ENCODE measurements around the gene LHX3. TPM values are rescaled to one million over a fixed set of nuclear protein-coding genes. Genes with fewer than 3 reads are reported as not detected.

The LHX3 gene
- total RNA-seq, 1 donor from 2014 or later, result not detected

DNA sequence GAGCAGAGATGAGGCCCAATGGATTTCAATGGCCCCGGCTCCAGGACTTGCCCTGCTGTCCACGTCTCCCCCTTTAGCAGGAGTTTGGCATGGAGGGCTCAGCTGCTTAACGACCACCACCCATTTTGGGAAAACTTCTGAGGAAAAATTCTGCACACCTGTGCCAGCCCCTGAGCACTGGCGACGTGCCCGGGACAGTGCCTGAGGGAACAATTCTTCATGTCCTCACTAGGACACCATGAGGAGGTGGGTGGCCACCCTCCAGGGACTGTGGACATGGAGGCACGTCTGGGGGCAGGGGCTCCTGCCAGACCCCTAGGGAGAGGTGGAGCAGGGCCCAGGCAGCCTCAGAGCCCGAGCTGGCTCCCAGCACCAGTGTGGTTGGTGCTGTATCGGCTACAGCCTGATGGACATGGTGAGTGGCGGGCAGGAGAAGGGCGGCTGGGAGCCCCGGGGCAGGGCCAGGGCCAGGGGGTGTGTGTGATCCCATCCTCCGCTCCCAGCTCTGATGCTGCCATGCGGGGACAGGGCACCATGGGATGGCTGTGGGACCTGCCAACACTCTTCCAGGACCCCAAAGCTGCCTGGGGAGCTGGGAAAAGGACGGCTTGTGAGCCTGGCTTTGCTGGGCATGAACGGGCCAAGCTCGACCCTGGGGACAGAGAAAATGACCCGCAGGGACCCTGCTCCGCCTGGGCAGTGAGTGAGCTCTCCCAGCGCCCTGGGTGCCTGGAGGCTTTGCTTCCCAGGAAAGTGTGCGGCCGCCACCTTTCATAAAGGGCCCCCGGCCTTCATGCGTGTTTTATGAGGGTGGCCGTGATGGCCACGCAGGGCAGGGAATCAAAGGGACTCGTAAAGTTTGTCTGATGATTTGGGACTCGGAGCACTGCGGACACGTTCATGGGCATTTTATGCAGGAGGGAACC lies 44.3 kb upstream of the LHX3 start:
- peaks cover 25% of the 10 kb centered on the region for H3K27me3 Mint-ChIP-seq (ENCODE audit: low read depth, unreplicated experiment)
- TF ChIP-seq EZH2 (IDR thresholded peaks at IDR 0.05; ENCODE audit: insufficient read depth, low read length), result no peak
- TF ChIP-seq, protein P1, sequence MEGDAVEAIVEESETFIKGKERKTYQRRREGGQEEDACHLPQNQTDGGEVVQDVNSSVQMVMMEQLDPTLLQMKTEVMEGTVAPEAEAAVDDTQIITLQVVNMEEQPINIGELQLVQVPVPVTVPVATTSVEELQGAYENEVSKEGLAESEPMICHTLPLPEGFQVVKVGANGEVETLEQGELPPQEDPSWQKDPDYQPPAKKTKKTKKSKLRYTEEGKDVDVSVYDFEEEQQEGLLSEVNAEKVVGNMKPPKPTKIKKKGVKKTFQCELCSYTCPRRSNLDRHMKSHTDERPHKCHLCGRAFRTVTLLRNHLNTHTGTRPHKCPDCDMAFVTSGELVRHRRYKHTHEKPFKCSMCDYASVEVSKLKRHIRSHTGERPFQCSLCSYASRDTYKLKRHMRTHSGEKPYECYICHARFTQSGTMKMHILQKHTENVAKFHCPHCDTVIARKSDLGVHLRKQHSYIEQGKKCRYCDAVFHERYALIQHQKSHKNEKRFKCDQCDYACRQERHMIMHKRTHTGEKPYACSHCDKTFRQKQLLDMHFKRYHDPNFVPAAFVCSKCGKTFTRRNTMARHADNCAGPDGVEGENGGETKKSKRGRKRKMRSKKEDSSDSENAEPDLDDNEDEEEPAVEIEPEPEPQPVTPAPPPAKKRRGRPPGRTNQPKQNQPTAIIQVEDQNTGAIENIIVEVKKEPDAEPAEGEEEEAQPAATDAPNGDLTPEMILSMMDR (IDR thresholded peaks at IDR 0.05; ENCODE audit: insufficient read depth, low read depth, low read length), result no peak
- no peak for FAIRE-seq

DNA sequence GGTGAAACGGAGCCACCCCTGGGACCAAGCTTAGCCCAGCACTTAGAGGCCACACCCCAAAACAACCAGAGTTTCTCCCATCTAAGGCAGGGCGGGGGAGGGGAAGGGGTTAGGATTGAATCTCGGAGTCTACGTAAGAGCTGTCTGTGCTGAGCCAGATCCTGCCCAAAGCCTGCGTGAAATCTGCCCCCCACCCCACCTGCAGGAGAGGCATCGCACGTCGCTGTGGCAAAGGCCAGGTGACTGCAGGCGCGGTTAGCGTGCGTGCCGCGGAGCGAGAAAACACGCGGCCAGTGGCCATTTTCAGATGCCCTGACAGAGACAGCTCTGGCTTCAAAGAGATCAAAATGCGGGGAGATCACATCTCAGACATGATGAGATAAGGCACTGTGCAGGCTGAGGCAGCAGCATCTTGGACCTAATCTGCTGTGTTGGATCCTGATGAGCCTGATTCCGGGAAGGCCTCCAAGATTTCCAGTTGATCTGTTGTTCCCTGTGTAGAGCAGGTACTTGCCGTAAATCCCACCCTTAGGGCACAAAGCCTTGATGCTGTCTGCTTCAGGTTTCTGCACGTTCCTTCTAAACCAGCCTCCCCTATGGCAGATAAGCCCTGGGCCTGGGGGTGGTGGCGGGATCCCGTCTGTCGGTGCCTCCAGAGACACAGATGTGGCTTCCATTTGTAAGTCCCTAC lies 43.2 kb upstream of the LHX3 start:
- no peak overlapping the region for H2AFZ ChIP-seq (ENCODE audit: low read depth, low read length)
- Mint-ChIP-seq H3K27me3 (ENCODE audit: low read depth, unreplicated experiment) (peaks cover 22% of the 10 kb centered on the region), H3K4me1 (ENCODE audit: low read depth, unreplicated experiment) (peaks cover 16% of the 10 kb centered on the region), H3K27ac (ENCODE audit: unreplicated experiment) (peak overlapping the region; percentile 53), H3K4me3 (ENCODE audit: unreplicated experiment) (no peak overlapping the region), H3K9me3 (ENCODE audit: unreplicated experiment) (no peaks in the 10 kb centered on the region), H3K36me3 (ENCODE audit: low read depth, unreplicated experiment) (peaks cover 3% of the 10 kb centered on the region)
- H3K4me1 ChIP-seq (ENCODE audit: insufficient read depth, low read length), result peaks cover 15% of the 10 kb centered on the region
- H3K4me2 ChIP-seq (ENCODE audit: low read length), result no peak overlapping the region
- peaks cover 12% of the 10 kb centered on the region for H3K27me3 ChIP-seq (ENCODE audit: insufficient read depth, low read length)
- H3K4me3 ChIP-seq (ENCODE audit: insufficient read depth, low read depth, low read length), result no peak overlapping the region
- no peaks in the 10 kb centered on the region for H3K36me3 ChIP-seq (ENCODE audit: insufficient read depth, low read length)
- peaks cover 21% of the 10 kb centered on the region for H4K20me1 ChIP-seq (ENCODE audit: insufficient read depth, low read length)
- H3K27ac ChIP-seq (ENCODE audit: low read depth, low read length), result no peak overlapping the region
- DNase-seq (ENCODE audit: low read depth) (no peak), FAIRE-seq (no peak)
- no peak overlapping the region for H3K9ac ChIP-seq (ENCODE audit: low read length)
- H3K79me2 ChIP-seq (ENCODE audit: insufficient read depth, low read length), result peaks cover 2% of the 10 kb centered on the region
- H3K9me3 ChIP-seq (ENCODE audit: insufficient read depth, low read depth, low read length), result no peaks in the 10 kb centered on the region
- no peak for TF ChIP-seq EZH2 (IDR thresholded peaks at IDR 0.05; ENCODE audit: insufficient read depth, low read length)
- TF ChIP-seq, protein P1 (IDR thresholded peaks at IDR 0.05; ENCODE audit: insufficient read depth, low read depth, low read length), result no peak

More for the DNA sequence above, 44.3 kb upstream of the LHX3 start:
- Mint-ChIP-seq H3K4me3 (ENCODE audit: unreplicated experiment) (no peak overlapping the region), H3K4me1 (ENCODE audit: low read depth, unreplicated experiment) (peaks cover 8% of the 10 kb centered on the region), H3K27ac (ENCODE audit: unreplicated experiment) (no peak overlapping the region), H3K36me3 (ENCODE audit: low read depth, unreplicated experiment) (peaks cover 3% of the 10 kb centered on the region), H3K9me3 (ENCODE audit: unreplicated experiment) (no peaks in the 10 kb centered on the region)
- H3K4me1 ChIP-seq (ENCODE audit: insufficient read depth, low read length), result peaks cover 8% of the 10 kb centered on the region
- no peak overlapping the region for H2AFZ ChIP-seq (ENCODE audit: low read depth, low read length)
- H3K36me3 ChIP-seq (ENCODE audit: insufficient read depth, low read length), result no peaks in the 10 kb centered on the region
- no peak overlapping the region for H3K9ac ChIP-seq (ENCODE audit: low read length)
- no peaks in the 10 kb centered on the region for H3K79me2 ChIP-seq (ENCODE audit: insufficient read depth, low read length)
- no peak overlapping the region for H3K4me3 ChIP-seq (ENCODE audit: insufficient read depth, low read depth, low read length)
- no peak for DNase-seq (ENCODE audit: low read depth)
- peaks cover 9% of the 10 kb centered on the region for H4K20me1 ChIP-seq (ENCODE audit: insufficient read depth, low read length)
- peaks cover 12% of the 10 kb centered on the region for H3K27me3 ChIP-seq (ENCODE audit: insufficient read depth, low read length)
- H3K27ac ChIP-seq (ENCODE audit: low read depth, low read length), result no peak overlapping the region
- H3K9me3 ChIP-seq (ENCODE audit: insufficient read depth, low read depth, low read length), result no peaks in the 10 kb centered on the region
- no peak overlapping the region for H3K4me2 ChIP-seq (ENCODE audit: low read length)
